Measurements from ENCODE around the gene CFAP97.
"Not testable (repeated sequence)": the region's sequence is repeated elsewhere in the genome, so short reads cannot be mapped to it uniquely, and the experiment has no call there.

CFAP97 gene

GRCh38 chr4:185203486-185204237, at the start of gene CFAP97:
Gene CFAP97 (minus strand): TSS chr4:185204000. CDS start chr4:185191196, 12,804 bp downstream.
- DNase-seq: peak; percentile 79

GRCh38 chr4:185249105-185249504, 45.3 kb upstream of the CFAP97 start:
- no peak for DNase-seq

- DNase-seq: no peak
Observed at GRCh38 chr4:185248393-185249039, 44.7 kb upstream of the CFAP97 start.

- DNase-seq: no peak
Observed at GRCh38 chr4:185247151-185247550, 43.4 kb upstream of the CFAP97 start.

- no peak for DNase-seq
Observed at GRCh38 chr4:185246453-185246852, 42.7 kb upstream of the CFAP97 start.

- DNase-seq: no peak
Observed at GRCh38 chr4:185244763-185245162, 41.0 kb upstream of the CFAP97 start.

GRCh38 chr4:185243879-185244278, 40.1 kb upstream of the CFAP97 start:
- DNase-seq: no peak

GRCh38 chr4:185242749-185243533, 39.1 kb upstream of the CFAP97 start:
- DNase-seq: peak; percentile 33

- not testable (repeated sequence) for DNase-seq
Observed at GRCh38 chr4:185240486-185240885, 36.7 kb upstream of the CFAP97 start.

GRCh38 chr4:185238750-185239149, 35.0 kb upstream of the CFAP97 start:
- DNase-seq: no peak

- no peak for DNase-seq
Observed at GRCh38 chr4:185238215-185238681, 34.4 kb upstream of the CFAP97 start.

- DNase-seq: no peak
Observed at GRCh38 chr4:185237175-185237574, 33.4 kb upstream of the CFAP97 start.

- peak; percentile 54 for DNase-seq
Observed at GRCh38 chr4:185235843-185236503, 32.2 kb upstream of the CFAP97 start.

GRCh38 chr4:185235119-185235842, 31.5 kb upstream of the CFAP97 start:
- no peak for DNase-seq

- DNase-seq: no peak
Observed at GRCh38 chr4:185232370-185232769, 28.6 kb upstream of the CFAP97 start.

GRCh38 chr4:185229021-185229818, 25.4 kb upstream of the CFAP97 start:
- peak; percentile 12 for DNase-seq

GRCh38 chr4:185227713-185228278, 24.0 kb upstream of the CFAP97 start:
- DNase-seq: no peak

GRCh38 chr4:185227131-185227551, 23.3 kb upstream of the CFAP97 start:
- no peak for DNase-seq

- no peak for DNase-seq
Observed at GRCh38 chr4:185225940-185226339, 22.1 kb upstream of the CFAP97 start.

GRCh38 chr4:185224597-185224996, 20.8 kb upstream of the CFAP97 start:
- DNase-seq: no peak

GRCh38 chr4:185222598-185222997, 18.8 kb upstream of the CFAP97 start:
- no peak for DNase-seq

Data from NCI-H226 (cell line).